ENCODE data around the gene PCDHA11.

- no peak for TF ChIP-seq CTCF (IDR thresholded peaks at IDR 0.05)
- no peak for TF ChIP-seq ZFX (IDR thresholded peaks at IDR 0.05; ENCODE audit: borderline replicate concordance)
Observed at GRCh38 chr5:140868721-140869554, at the start of gene PCDHA11.
